ENCODE measurements around the gene MARK4.

The MARK4 gene

DNA sequence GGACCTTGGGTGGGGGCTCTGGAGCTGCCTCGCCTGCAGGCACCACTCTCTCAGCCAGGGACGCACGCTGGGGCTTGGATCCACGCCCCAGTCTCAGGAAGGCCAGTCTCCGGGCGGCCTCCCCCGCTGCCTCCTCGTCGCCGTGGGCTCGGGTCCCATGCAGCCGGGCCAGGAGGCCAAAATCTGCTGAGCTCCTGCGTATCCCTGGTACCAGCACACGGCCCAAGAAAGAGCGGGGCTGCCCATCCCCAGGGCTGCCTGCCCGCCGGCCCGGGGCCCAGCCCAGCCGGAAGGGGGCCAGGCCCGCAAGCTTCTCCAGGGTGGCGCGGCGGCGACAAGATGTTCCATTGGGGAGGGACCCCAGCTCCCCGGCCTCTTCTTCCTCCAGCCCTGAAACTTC lies 12.5 kb upstream of the MARK4 start:
- no peak overlapping the region for H3K4me3 ChIP-seq (ENCODE audit: low read depth, low read length)
- TF ChIP-seq, protein P1, sequence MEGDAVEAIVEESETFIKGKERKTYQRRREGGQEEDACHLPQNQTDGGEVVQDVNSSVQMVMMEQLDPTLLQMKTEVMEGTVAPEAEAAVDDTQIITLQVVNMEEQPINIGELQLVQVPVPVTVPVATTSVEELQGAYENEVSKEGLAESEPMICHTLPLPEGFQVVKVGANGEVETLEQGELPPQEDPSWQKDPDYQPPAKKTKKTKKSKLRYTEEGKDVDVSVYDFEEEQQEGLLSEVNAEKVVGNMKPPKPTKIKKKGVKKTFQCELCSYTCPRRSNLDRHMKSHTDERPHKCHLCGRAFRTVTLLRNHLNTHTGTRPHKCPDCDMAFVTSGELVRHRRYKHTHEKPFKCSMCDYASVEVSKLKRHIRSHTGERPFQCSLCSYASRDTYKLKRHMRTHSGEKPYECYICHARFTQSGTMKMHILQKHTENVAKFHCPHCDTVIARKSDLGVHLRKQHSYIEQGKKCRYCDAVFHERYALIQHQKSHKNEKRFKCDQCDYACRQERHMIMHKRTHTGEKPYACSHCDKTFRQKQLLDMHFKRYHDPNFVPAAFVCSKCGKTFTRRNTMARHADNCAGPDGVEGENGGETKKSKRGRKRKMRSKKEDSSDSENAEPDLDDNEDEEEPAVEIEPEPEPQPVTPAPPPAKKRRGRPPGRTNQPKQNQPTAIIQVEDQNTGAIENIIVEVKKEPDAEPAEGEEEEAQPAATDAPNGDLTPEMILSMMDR (IDR thresholded peaks at IDR 0.05; ENCODE audit: low read depth, low read length, missing control alignments) = no peak
- no peak for DNase-seq (ENCODE audit: low read depth)

DNA sequence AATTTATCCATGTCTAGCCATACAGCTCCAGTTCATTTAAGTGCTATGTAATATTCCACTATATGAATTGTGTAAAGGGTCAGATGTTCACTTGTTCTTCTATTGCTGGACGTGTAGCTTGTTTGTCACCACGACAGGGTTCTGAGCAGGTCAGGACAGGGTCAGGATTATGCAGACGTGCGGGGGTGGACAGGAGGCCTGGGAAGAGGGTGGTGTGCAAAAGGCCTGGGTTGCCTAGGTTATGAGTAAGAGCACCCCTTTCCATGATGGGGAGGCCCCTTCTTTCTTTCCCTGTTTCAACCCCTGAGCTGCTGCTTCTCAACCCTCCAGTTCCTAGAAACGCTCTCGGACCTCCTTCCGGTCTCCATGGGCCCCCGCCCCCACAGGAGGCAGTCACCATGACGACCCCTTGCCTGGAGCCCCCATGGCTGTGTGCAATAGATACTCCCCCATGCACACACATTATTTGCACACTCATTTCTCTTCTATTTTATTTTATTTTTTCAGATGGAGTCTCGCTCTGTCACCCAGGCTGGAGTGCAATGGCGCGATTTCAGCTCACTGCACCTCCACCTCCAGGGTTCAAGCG lies 7.8 kb upstream of the MARK4 start:
- H3K4me3 ChIP-seq (ENCODE audit: low read depth, low read length) = no peak overlapping the region
- DNase-seq (ENCODE audit: low read depth) = no peak
- TF ChIP-seq, protein P1 (IDR thresholded peaks at IDR 0.05; ENCODE audit: low read depth, low read length, missing control alignments) = no peak

DNA sequence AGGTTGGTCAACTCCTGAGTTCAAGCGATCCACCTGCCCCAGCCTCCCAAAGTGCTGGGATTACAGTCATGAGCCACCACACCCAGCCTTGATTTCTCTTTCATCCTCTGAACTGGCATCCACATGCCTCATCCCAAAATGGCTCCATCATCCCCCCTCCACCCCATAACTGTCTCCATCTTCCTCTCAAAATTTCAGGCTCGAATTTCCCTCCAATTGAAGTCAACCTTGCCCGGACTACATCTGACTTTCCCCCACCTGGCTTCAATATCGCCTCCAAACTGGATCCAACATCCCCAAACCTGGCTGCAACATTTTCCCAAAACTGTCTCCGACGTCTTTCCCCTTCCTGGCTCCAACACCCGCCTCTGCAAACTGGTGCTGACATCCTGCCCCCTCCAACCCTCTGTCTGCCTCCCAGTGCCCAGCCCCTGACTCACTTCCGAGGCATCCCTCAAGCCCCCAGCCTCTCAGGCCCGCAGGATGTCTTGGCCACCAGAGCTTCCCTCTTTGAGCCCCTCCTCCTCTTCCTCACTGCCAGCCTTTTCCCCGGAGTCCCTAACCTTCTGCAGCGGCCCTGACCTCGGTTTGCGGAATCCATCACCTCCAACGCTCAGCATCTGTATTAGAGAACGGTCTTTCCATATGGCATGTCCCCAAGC lies 6.8 kb upstream of the MARK4 start:
- no peak for DNase-seq (ENCODE audit: low read depth)
- H3K4me3 ChIP-seq (ENCODE audit: low read depth, low read length) = no peak overlapping the region
- TF ChIP-seq, protein P1 (IDR thresholded peaks at IDR 0.05; ENCODE audit: low read depth, low read length, missing control alignments) = no peak

DNA sequence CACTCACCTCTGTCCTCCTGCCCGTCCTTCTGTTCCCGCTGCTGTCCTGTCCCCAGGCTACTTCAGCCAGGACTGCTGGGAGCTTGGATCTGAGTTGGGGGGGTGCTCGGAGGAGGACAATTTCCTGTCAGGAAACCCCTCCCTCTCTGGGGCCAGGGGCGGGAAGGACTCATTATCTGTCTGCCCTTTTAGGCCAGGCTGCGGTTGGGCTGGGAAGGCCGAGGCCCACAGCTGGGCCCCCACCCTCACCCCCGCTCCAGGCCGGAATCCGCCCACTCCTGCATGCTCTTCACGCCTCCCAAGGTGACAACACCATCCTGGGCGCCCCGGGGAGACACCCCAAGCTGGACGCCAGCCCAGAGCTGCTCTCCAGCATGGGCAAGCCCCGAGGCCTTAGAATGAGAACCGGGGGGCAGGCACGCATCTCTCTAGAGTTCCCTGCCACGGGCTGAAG lies 5.7 kb upstream of the MARK4 start, which contains the start of gene EXOC3L2:
EXOC3L2 (minus strand) TSS at position 74 of the 454 bp plus-strand sequence. CDS start 6,362 bp downstream, outside the sequence.
- no peak within 1 kb of the TSS for H3K4me3 ChIP-seq (ENCODE audit: low read depth, low read length)
- DNase-seq (ENCODE audit: low read depth) = no peak
- TF ChIP-seq, protein P1 (IDR thresholded peaks at IDR 0.05; ENCODE audit: low read depth, low read length, missing control alignments) = no peak

DNA sequence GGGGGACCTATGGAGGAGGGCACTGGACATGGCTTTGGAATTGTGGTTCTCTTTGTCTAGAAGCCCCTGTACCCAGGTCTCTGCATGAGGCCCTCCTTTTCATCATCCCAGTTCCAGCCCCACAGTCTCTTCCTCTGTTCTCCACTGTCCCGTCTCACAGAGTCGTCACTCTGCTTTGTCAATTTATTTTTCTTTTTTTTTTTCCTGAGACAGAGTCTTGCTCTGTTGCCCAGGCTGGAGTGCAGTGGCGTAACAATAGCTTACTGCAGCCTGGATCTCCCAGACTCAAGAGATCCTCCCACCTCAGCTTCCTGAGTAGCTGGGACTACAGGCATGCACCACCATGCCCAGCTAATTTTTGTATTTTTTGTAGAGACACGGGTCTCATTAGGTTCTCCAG lies 5.2 kb upstream of the MARK4 start:
- no peak for DNase-seq (ENCODE audit: low read depth)
- H3K4me3 ChIP-seq (ENCODE audit: low read depth, low read length) = no peak overlapping the region
- TF ChIP-seq, protein P1 (IDR thresholded peaks at IDR 0.05; ENCODE audit: low read depth, low read length, missing control alignments) = no peak

DNA sequence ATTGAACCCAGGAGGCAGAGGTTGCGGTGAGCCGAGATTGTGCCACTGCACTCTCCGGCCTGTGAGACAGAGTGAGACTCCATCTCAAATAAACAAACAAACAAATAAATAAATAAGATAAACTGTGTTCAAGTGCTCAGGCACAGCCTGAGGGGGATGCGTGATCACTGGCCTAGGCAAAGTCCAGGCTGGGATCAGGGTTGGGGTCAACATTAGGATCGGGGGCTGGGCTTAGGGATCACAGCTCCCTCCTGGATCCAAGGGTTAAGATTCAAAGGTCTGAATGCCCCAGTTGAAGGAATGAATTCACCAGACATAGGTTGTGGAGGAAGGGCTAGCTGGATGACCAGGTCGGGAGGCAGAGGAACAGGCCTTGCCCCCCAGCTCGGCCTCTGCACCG lies 3.9 kb upstream of the MARK4 start:
- no peak overlapping the region for H3K4me3 ChIP-seq (ENCODE audit: low read depth, low read length)
- DNase-seq (ENCODE audit: low read depth) = no peak
- TF ChIP-seq, protein P1 (IDR thresholded peaks at IDR 0.05; ENCODE audit: low read depth, low read length, missing control alignments) = no peak
